Measurements from ENCODE around the gene TAF4B. TPM values are rescaled to one million over a fixed set of nuclear protein-coding genes. Genes with fewer than 3 reads are reported as not detected.

The TAF4B gene
- total RNA-seq, 2 experiments from 2014 or later: 50.1 to 52.3 TPM

GRCh38 chr18:26419746-26420145 lies 193.5 kb downstream of the TAF4B start:
- Histone ChIP-seq H3K79me2 (ENCODE audit: insufficient read depth, low read depth, low read length) (no peaks in the 10 kb centered on the region), H3K4me2 (ENCODE audit: low read length) (no peak overlapping the region), H2AFZ (ENCODE audit: low read length) (no peak overlapping the region), H3K4me3 (ENCODE audit: low read depth, low read length, poor library complexity, severe bottlenecking) (no peak overlapping the region), H3K9me2 (ENCODE audit: insufficient read depth, low read length) (no peaks in the 10 kb centered on the region), H3K36me3 (ENCODE audit: insufficient read depth, low read length) (no peaks in the 10 kb centered on the region), H3K4me1 (ENCODE audit: insufficient read depth, low read length, poor library complexity, severe bottlenecking) (no peaks in the 10 kb centered on the region), H4K20me1 (ENCODE audit: insufficient read depth, low read length) (no peaks in the 10 kb centered on the region), H3K9me3 (ENCODE audit: low read length) (no peaks in the 10 kb centered on the region), H3K27ac (ENCODE audit: low read depth, low read length, poor library complexity, severe bottlenecking) (no peak overlapping the region)
- ChIA-PET POLR2A (interaction anchor here (0.9 kb wide), 1 partner anchor 41 kb away, joined by 3 read pairs; no protein-coding TSS in a partner anchor), CTCF (ENCODE audit: unreplicated experiment) (no interaction called here)
- intact Hi-C loops (cut with micrococcal nuclease; ENCODE audit: unreplicated experiment): no loop called here
- DNase-seq (ENCODE audit: low spot score): no peak
- TF ChIP-seq, protein P1, sequence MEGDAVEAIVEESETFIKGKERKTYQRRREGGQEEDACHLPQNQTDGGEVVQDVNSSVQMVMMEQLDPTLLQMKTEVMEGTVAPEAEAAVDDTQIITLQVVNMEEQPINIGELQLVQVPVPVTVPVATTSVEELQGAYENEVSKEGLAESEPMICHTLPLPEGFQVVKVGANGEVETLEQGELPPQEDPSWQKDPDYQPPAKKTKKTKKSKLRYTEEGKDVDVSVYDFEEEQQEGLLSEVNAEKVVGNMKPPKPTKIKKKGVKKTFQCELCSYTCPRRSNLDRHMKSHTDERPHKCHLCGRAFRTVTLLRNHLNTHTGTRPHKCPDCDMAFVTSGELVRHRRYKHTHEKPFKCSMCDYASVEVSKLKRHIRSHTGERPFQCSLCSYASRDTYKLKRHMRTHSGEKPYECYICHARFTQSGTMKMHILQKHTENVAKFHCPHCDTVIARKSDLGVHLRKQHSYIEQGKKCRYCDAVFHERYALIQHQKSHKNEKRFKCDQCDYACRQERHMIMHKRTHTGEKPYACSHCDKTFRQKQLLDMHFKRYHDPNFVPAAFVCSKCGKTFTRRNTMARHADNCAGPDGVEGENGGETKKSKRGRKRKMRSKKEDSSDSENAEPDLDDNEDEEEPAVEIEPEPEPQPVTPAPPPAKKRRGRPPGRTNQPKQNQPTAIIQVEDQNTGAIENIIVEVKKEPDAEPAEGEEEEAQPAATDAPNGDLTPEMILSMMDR (conservative IDR thresholded peaks at IDR 0.05; ENCODE audit: low read length): no peak
- TF ChIP-seq EZH2phosphoT487 (IDR thresholded peaks at IDR 0.05; ENCODE audit: borderline replicate concordance, low read depth, low read length): no peak
- no TSS peak for BruUV-seq (replicated peaks)

- H3K4me3 ChIP-seq (ENCODE audit: low read depth, low read length, poor library complexity, severe bottlenecking): no peak overlapping the region
- no TSS peak for BruUV-seq (replicated peaks)
- H3K36me3 ChIP-seq (ENCODE audit: insufficient read depth, low read length): no peaks in the 10 kb centered on the region
- intact Hi-C loops (cut with micrococcal nuclease; ENCODE audit: unreplicated experiment): no loop called here
- no peaks in the 10 kb centered on the region for H3K9me2 ChIP-seq (ENCODE audit: insufficient read depth, low read length)
- H3K27ac ChIP-seq (ENCODE audit: low read depth, low read length, poor library complexity, severe bottlenecking): no peak overlapping the region
- POLR2A ChIA-PET: no interaction called here
- DNase-seq (ENCODE audit: low spot score): no peak
- TF ChIP-seq, protein P1 (conservative IDR thresholded peaks at IDR 0.05; ENCODE audit: low read length): no peak
- no peak for TF ChIP-seq EZH2phosphoT487 (IDR thresholded peaks at IDR 0.05; ENCODE audit: borderline replicate concordance, low read depth, low read length)
- H3K79me2 ChIP-seq (ENCODE audit: insufficient read depth, low read depth, low read length): no peaks in the 10 kb centered on the region
- H3K4me2 ChIP-seq (ENCODE audit: low read length): no peak overlapping the region
- no peaks in the 10 kb centered on the region for H3K4me1 ChIP-seq (ENCODE audit: insufficient read depth, low read length, poor library complexity, severe bottlenecking)
- CTCF ChIA-PET (ENCODE audit: unreplicated experiment): no interaction called here
- H3K9me3 ChIP-seq (ENCODE audit: low read length): no peaks in the 10 kb centered on the region
- H4K20me1 ChIP-seq (ENCODE audit: insufficient read depth, low read length): no peaks in the 10 kb centered on the region
- H2AFZ ChIP-seq (ENCODE audit: low read length): no peak overlapping the region
Observed at GRCh38 chr18:26421503-26421902, 195.3 kb downstream of the TAF4B start.

GRCh38 chr18:26421931-26422330 lies 195.7 kb downstream of the TAF4B start:
- H3K4me1 ChIP-seq (ENCODE audit: insufficient read depth, low read length, poor library complexity, severe bottlenecking): no peaks in the 10 kb centered on the region
- ChIA-PET POLR2A (no interaction called here), CTCF (ENCODE audit: unreplicated experiment) (no interaction called here)
- no peaks in the 10 kb centered on the region for H3K9me3 ChIP-seq (ENCODE audit: low read length)
- intact Hi-C loops (cut with micrococcal nuclease; ENCODE audit: unreplicated experiment): no loop called here
- no peaks in the 10 kb centered on the region for H4K20me1 ChIP-seq (ENCODE audit: insufficient read depth, low read length)
- no peak for DNase-seq (ENCODE audit: low spot score)
- no peaks in the 10 kb centered on the region for H3K9me2 ChIP-seq (ENCODE audit: insufficient read depth, low read length)
- TF ChIP-seq EZH2phosphoT487 (IDR thresholded peaks at IDR 0.05; ENCODE audit: borderline replicate concordance, low read depth, low read length): no peak
- TF ChIP-seq, protein P1 (conservative IDR thresholded peaks at IDR 0.05; ENCODE audit: low read length): no peak
- H3K27ac ChIP-seq (ENCODE audit: low read depth, low read length, poor library complexity, severe bottlenecking): no peak overlapping the region
- no TSS peak for BruUV-seq (replicated peaks)
- no peak overlapping the region for H2AFZ ChIP-seq (ENCODE audit: low read length)
- H3K79me2 ChIP-seq (ENCODE audit: insufficient read depth, low read depth, low read length): no peaks in the 10 kb centered on the region
- no peak overlapping the region for H3K4me3 ChIP-seq (ENCODE audit: low read depth, low read length, poor library complexity, severe bottlenecking)
- no peak overlapping the region for H3K4me2 ChIP-seq (ENCODE audit: low read length)
- no peaks in the 10 kb centered on the region for H3K36me3 ChIP-seq (ENCODE audit: insufficient read depth, low read length)

Data from OCI-LY7 (cell line).